ENCODE data around the gene B3GNT4. TPM values are rescaled to one million over a fixed set of nuclear protein-coding genes. Genes with fewer than 3 reads are reported as not detected.

Gene B3GNT4
- total RNA-seq, 6 donors from 2014 or later: 0.24 to 0.44 (median 0.29) TPM; not detected in 3

- Histone ChIP-seq H3K9me3 (no peaks in the 10 kb centered on the region), H3K4me1 (no peaks in the 10 kb centered on the region), H3K27ac (no peak overlapping the region), H3K36me3 (peaks cover 36 to 95% (median 83%) of the 10 kb centered on the region in 4 donors), H3K4me3 (no peak overlapping the region), H3K27me3 (no peaks in the 10 kb centered on the region)
- no peak for DNase-seq
- no peak for ATAC-seq (ENCODE audit: low FRiP score in 2 of 2)
- TF ChIP-seq EP300 (IDR thresholded peaks at IDR 0.05): no peak
- TF ChIP-seq, protein P1, sequence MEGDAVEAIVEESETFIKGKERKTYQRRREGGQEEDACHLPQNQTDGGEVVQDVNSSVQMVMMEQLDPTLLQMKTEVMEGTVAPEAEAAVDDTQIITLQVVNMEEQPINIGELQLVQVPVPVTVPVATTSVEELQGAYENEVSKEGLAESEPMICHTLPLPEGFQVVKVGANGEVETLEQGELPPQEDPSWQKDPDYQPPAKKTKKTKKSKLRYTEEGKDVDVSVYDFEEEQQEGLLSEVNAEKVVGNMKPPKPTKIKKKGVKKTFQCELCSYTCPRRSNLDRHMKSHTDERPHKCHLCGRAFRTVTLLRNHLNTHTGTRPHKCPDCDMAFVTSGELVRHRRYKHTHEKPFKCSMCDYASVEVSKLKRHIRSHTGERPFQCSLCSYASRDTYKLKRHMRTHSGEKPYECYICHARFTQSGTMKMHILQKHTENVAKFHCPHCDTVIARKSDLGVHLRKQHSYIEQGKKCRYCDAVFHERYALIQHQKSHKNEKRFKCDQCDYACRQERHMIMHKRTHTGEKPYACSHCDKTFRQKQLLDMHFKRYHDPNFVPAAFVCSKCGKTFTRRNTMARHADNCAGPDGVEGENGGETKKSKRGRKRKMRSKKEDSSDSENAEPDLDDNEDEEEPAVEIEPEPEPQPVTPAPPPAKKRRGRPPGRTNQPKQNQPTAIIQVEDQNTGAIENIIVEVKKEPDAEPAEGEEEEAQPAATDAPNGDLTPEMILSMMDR (IDR thresholded peaks at IDR 0.05): no peak
- TF ChIP-seq POLR2AphosphoS5 (IDR thresholded peaks at IDR 0.05): no peak
- no peak for TF ChIP-seq POLR2A (IDR thresholded peaks at IDR 0.05)
- 92 to 95% methylated on average over 5 of the region's 5 CpGs for WGBS, 2 donors
Observed at GRCh38 chr12:122215771-122216170, 12.3 kb downstream of the B3GNT4 start.

DNA sequence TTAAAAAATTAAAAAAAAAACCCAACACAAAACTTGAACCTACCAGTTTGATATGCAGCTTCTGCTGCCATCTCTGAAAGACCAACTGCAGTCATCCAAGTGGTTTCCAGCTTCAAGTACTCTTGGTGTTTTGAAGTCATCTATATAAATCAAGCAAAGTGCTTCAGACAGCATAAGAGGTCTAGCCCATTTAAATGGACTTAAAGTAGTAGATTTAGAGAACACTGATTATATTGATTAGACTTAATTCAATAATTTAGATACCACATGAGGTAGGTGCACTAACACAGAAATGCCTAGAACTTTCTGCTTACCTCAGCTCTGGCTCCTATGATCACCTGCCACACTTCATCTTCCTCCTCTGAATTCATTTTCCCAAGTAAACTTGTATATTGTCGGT, 12.9 kb downstream of the B3GNT4 start:
- DNase-seq: no peak
- H3K36me3 ChIP-seq: peaks cover 36 to 95% (median 84%) of the 10 kb centered on the region in 4 donors
- no peaks in the 10 kb centered on the region for H3K4me1 ChIP-seq
- no peak overlapping the region for H3K27ac ChIP-seq
- H3K4me3 ChIP-seq: no peak overlapping the region
- H3K9me3 ChIP-seq: no peaks in the 10 kb centered on the region
- TF ChIP-seq, protein P1 (IDR thresholded peaks at IDR 0.05): no peak
- TF ChIP-seq POLR2A (IDR thresholded peaks at IDR 0.05): no peak
- TF ChIP-seq EP300 (IDR thresholded peaks at IDR 0.05): no peak
- TF ChIP-seq POLR2AphosphoS5 (IDR thresholded peaks at IDR 0.05): no peak
- no peaks in the 10 kb centered on the region for H3K27me3 ChIP-seq
- no peak for ATAC-seq (ENCODE audit: low FRiP score in 2 of 2)
- WGBS, 2 donors: 85 to 100% methylated on average over 1 of the region's 1 CpG

GRCh38 chr12:122225683-122226365, 22.3 kb downstream of the B3GNT4 start, which contains the start of gene DIABLO:
DIABLO (minus strand) TSS chr12:122226052; CDS start chr12:122226014, 38 bp downstream.
- TF ChIP-seq EP300 (IDR thresholded peaks at IDR 0.05) (peak in 1 of 4 donors; percentile 92), POLR2AphosphoS5 (IDR thresholded peaks at IDR 0.05) (peak; percentile 98), POLR2A (IDR thresholded peaks at IDR 0.05) (peak in 3 of 4 donors; percentile 82 to 98 (median 98))
- TF ChIP-seq, protein P1 (IDR thresholded peaks at IDR 0.05): peak in 1 of 6 experiments; percentile 34
- peak; percentile 100 for DNase-seq
- ATAC-seq (ENCODE audit: low FRiP score in 2 of 2): peak; percentile 98 to 100
- peaks cover 0 to 46% (median 20%) of the 10 kb centered on the region in 4 donors for H3K36me3 ChIP-seq
- peaks cover 16 to 26% (median 19%) of the 10 kb centered on the region in 4 donors for H3K4me1 ChIP-seq
- H3K4me3 ChIP-seq: peak within 1 kb of the TSS; percentile 56 to 91 (median 70)
- H3K27ac ChIP-seq: peak within 1 kb of the TSS; percentile 90 to 95 (median 92)
- H3K27me3 ChIP-seq: no peaks in the 10 kb centered on the region
- H3K9me3 ChIP-seq: no peaks in the 10 kb centered on the region
- WGBS, 2 donors: 2% methylated on average over 12 of the region's 74 CpGs; no CpG with 5 or more reads in 1 of the 2 donors

DNA sequence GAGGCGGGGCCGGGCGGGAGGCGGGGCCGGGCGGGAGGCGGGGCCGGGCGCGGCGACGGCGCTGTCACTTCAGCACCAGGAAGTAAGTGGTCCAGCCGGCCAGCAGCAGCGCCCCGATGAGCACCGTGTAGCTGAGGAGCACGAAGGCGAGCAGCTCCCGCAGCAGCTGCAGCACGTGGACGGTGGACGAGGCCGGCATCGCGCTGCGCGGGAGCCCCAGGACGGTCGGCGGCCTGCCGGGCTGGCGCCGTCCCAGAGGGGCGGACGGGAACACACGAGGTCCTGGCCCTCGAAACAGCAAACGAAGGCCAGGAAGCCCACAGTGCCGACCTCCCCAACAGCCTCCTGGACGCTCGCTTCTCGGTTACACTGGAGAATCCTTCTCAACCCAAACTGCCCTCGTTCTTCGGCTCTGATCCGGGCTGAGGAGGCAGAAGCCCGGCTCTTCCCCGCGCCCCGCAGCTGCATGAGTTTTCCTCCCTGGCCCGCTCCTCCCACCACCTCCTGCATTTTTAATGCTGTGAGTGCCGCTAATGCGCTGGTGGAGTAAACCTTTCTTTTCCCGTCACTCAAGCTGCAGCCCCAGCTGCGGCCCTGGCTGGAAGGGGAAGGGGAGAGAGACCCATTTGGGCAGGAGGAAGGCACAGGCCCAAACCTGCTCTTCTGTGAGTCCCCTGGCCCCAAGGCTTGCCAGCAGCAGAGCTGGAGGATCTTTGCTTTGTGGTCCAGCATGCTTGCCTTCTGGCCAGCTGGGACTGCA, 23.0 kb downstream of the B3GNT4 start:
- H3K9me3 ChIP-seq: no peaks in the 10 kb centered on the region
- peaks cover 16 to 26% (median 19%) of the 10 kb centered on the region in 4 donors for H3K4me1 ChIP-seq
- DNase-seq (no peak), ATAC-seq (ENCODE audit: low FRiP score in 2 of 2) (no peak)
- peak in 1 of 2 donors; percentile 21 for TF ChIP-seq POLR2AphosphoS5 (IDR thresholded peaks at IDR 0.05)
- TF ChIP-seq, protein P1 (IDR thresholded peaks at IDR 0.05): no peak
- peak overlapping the region; percentile 15 to 91 (median 70) for H3K4me3 ChIP-seq
- H3K36me3 ChIP-seq: peaks cover 0 to 47% (median 22%) of the 10 kb centered on the region in 4 donors
- 21 to 28% methylated on average over 14 to 17 of the region's 55 CpGs for WGBS, 2 donors
- no peaks in the 10 kb centered on the region for H3K27me3 ChIP-seq
- peak overlapping the region; percentile 7 to 72 (median 30) for H3K27ac ChIP-seq
